A549 (cell line): ENCODE measurements around the gene ARHGEF1. TPM values are rescaled to one million over a fixed set of nuclear protein-coding genes. Genes with fewer than 3 reads are reported as not detected.
A peak's percentile ranks its signal among the peaks of the same experiment; 100 is the strongest.

Experiments
- ATAC-seq, 2 experiments: fragments of 200-7000 bp in 1 of 2; fragments of >200 bp in 1 of 2; cut with Nextera tagmentation in 1 of 2; cut with Tn5 transposase in 1 of 2; 3 replicates each; pipeline versions ENCODE4 v1.8.0 to v1.9.1; 2018 to 2020; ENCODE audit warnings: mild to moderate bottlenecking in 1 of 2, moderate library complexity in 1 of 2
- CTCF ChIA-PET: fragments of 300-600 bp; sonication (Branson Sonifier 250); formaldehyde crosslinking; extraction: SDS; loops from one replicate; lab custom pipeline; 2021; ENCODE audit warnings: antibody characterized with exemption, inconsistent platforms; lab: Yijun Ruan, JAX
- POLR2A ChIA-PET: fragments of 350-600 bp; formaldehyde crosslinking; extraction: SDS; loops from one replicate; lab custom pipeline; 2021; ENCODE audit warnings: antibody characterized with exemption, inconsistent platforms; lab: Yijun Ruan, JAX
- DNase-seq, 2 experiments: peaks; one replicate each; pipeline versions ENCODE4 v3.0.0 to v3.0.0-alpha.2; 2011 to 2016; ENCODE audit warnings: low read depth in 1 of 2, low spot score in 1 of 2
- FAIRE-seq: peaks from 2 replicates; lab custom pipeline; 2011; peaks lifted over from hg19 to GRCh38; lab: Jason Lieb, UNC
- H3K27ac ChIP-seq, 2 experiments: fragments of >200 bp; sonication (Bioruptor Twin); formaldehyde crosslinking; 3 replicates each; pipeline ENCODE4 v1.5.1; 2016 to 2017
- H3K4me1 ChIP-seq: fragments of >200 bp; sonication (Bioruptor Twin); formaldehyde crosslinking; 3 replicates; pipeline ENCODE4 v1.6.1; 2016
- H3K4me2 ChIP-seq: fragments of >200 bp; sonication (Bioruptor Twin); formaldehyde crosslinking; 3 replicates; pipeline ENCODE4 v1.6.1; 2016
- H3K4me3 ChIP-seq: fragments of >200 bp; sonication (Bioruptor Twin); formaldehyde crosslinking; 3 replicates; pipeline ENCODE4 v1.5.1; 2016
- H3K9me3 ChIP-seq: fragments of >200 bp; sonication (Bioruptor Twin); formaldehyde crosslinking; 3 replicates; pipeline ENCODE4 v1.6.1; 2016
- CHD4 ChIP-seq: fragments of 200-600 bp; sonication (generic); IDR thresholded peaks from 2 replicates; pipeline ENCODE4 v1.6.1; 2016; ENCODE audit warnings: antibody characterized with exemption, mild to moderate bottlenecking, borderline replicate concordance
- EHMT2 ChIP-seq: fragments of 200-600 bp; sonication (generic); IDR thresholded peaks from 2 replicates; pipeline ENCODE4 v1.6.1; 2016; ENCODE audit warnings: antibody characterized with exemption, low read depth, mild to moderate bottlenecking, moderate library complexity
- EP300 ChIP-seq, 2 experiments: fragments of >200 bp; sonication (Bioruptor Twin); formaldehyde crosslinking; IDR thresholded peaks; 2 replicates in 1 of 2; 3 replicates in 1 of 2; pipeline ENCODE4 v1.6.1; 2016 to 2017
- FOXS1 ChIP-seq: fragments of 250-450 bp; sonication (Bioruptor Pico); IDR thresholded peaks from 2 replicates; pipeline ENCODE4 v1.5.0; 2020; ENCODE audit warnings: mild to moderate bottlenecking, moderate library complexity
- HDAC2 ChIP-seq: fragments of 200-600 bp; sonication (generic); IDR thresholded peaks from 2 replicates; pipeline ENCODE4 v1.6.1; 2016
- HOXA7 ChIP-seq: fragments of 250-450 bp; sonication (Bioruptor Pico); IDR thresholded peaks from 2 replicates; pipeline ENCODE4 v1.5.0; 2020; ENCODE audit warnings: mild to moderate bottlenecking, moderate library complexity
- JUNB ChIP-seq: fragments of >200 bp; sonication (Bioruptor Twin); formaldehyde crosslinking; IDR thresholded peaks from 2 replicates; pipeline ENCODE4 v1.6.1; 2016
- KDM1A ChIP-seq: fragments of 200-600 bp; sonication (generic); IDR thresholded peaks from 2 replicates; pipeline ENCODE4 v1.6.1; 2016; ENCODE audit warnings: low read depth, mild to moderate bottlenecking
- KDM5A ChIP-seq: fragments of 200-600 bp; sonication (generic); IDR thresholded peaks from 2 replicates; pipeline ENCODE4 v1.6.1; 2016; ENCODE audit warnings: antibody characterized with exemption, mild to moderate bottlenecking
- MAZ ChIP-seq: fragments of 150-350 bp; IDR thresholded peaks from 2 replicates; pipeline ENCODE4 v1.6.1; 2014; ENCODE audit warnings: antibody characterized with exemption, low read depth, low read length, borderline replicate concordance
- NFE2L2 ChIP-seq: fragments of 150-350 bp; conservative IDR thresholded peaks from 2 replicates; pipeline ENCODE4 v1.6.1; 2014; ENCODE audit warnings: low read length
- NR3C1 ChIP-seq: fragments of >200 bp; sonication (Bioruptor Twin); formaldehyde crosslinking; IDR thresholded peaks from 3 replicates; pipeline ENCODE4 v1.6.1; 2017
- RAD21 ChIP-seq, 2 experiments: fragments of >200 bp in 1 of 2; sonication (Bioruptor Twin) in 1 of 2; formaldehyde crosslinking in 1 of 2; IDR thresholded peaks in 1 of 2; conservative IDR thresholded peaks in 1 of 2; 2 replicates in 1 of 2; 3 replicates in 1 of 2; pipeline ENCODE4 v1.6.1; 2012 to 2018; ENCODE audit warnings: inconsistent platforms in 1 of 2
- RFX5 ChIP-seq: fragments of 450-650 bp; IDR thresholded peaks from 2 replicates; pipeline ENCODE4 v1.7.1; 2014; ENCODE audit warnings: antibody characterized with exemption, mild to moderate bottlenecking, moderate library complexity
- SMC3 ChIP-seq: fragments of >200 bp; sonication (Bioruptor Twin); formaldehyde crosslinking; IDR thresholded peaks from 3 replicates; pipeline ENCODE4 v1.6.1; 2018; ENCODE audit warnings: inconsistent platforms
- TFCP2L1 ChIP-seq: fragments of 250-450 bp; sonication (Bioruptor Pico); IDR thresholded peaks from 2 replicates; pipeline ENCODE4 v1.5.0; 2021; ENCODE audit warnings: mild to moderate bottlenecking
- ZFP36 ChIP-seq: fragments of 450-650 bp; IDR thresholded peaks from 2 replicates; pipeline ENCODE4 v1.6.1; 2014; ENCODE audit warnings: borderline replicate concordance; ENCODE audit not compliant: partially characterized antibody
- ZSCAN20 ChIP-seq: fragments of 250-450 bp; sonication (Bioruptor Pico); IDR thresholded peaks from 2 replicates; pipeline ENCODE4 v1.8.0; 2022; ENCODE audit warnings: mild to moderate bottlenecking, moderate library complexity
- WGBS: methylation state at CpG from one replicate; pipeline ENCODE4 v1.1.6; 2017; ENCODE audit errors: missing lambda C conversion rate; 5-methylcytosine and 5-hydroxymethylcytosine counted together
- polyA plus RNA-seq, 4 experiments: library from polyadenylated mRNA; depleted of rRNA in 3 of 4; stranded (reverse); fragments of >200 nt; fragmentation: RNase III in 1 of 4; extraction: RNeasy Plus Mini Kit Qiagen cat#74134 plus additional on column Dnase treatment in 1 of 4; gene quantifications; 2 replicates in 3 of 4; 3 replicates in 1 of 4; pipeline ENCODE4 v1.2.3, GENCODE V29; 2011 to 2017
- TF ChIP-seq, protein P1 (sequence below): fragments of >200 bp; sonication (Bioruptor Twin); formaldehyde crosslinking; IDR thresholded peaks from 3 replicates; pipeline ENCODE4 v1.5.1; 2016
- TF ChIP-seq, protein P2 (sequence below): IDR thresholded peaks from 2 replicates; pipeline ENCODE4 v1.6.1; 2012

ARHGEF1 gene
- polyA plus RNA-seq, 2 of the 4 experiments (the other 2 are of a cell fraction): 38.0 to 84.2 TPM

DNA sequence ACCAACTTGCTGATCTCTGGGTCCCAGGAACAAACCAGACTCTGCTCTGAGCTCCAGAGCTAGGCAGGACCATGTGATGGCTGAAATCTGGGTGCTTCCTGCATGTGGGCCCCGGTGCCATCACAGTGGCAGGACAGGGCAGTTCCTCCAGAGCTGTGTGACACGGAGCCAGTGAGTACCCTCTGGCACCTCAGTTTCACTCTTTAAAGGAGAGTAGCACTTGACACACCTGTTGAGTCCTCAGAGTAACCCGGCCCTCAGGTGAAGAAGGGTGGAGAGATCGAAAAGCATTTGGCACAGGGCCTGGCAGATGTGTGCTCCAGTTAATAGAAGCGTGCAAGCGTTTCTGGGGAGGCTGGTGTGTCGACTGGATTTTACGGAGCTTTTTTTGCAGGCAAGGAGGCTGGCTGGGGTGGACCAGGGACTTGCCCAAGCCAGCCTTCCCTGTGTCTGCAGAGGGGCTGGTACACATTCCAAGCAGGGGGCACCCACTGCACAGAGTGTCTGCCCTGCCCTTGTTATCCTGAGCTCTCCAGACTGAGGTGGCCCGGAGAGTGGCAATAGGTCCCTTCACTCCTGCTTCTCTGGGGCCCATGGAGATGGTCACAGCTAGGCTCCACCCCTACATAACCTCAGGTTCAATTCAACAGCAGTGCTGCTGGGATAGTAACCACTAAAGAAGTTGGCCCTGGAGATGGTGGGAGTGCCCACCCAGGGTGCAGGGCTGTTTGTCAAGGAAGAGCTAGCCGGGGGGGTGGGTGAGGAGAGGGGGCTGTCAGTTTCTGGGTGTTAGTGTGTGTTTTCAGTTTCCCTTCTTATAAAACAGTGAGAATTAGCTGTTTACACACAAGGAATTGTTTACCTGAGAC lies 14.6 kb upstream of the ARHGEF1 start:
- 82% methylated on average over 10 of the region's 10 CpGs for WGBS
- DNase-seq (no peak), ATAC-seq (peak in 1 of 2 experiments; percentile 1; a peak in 3 of 6 replicates), FAIRE-seq (no peak)
- POLR2A ChIA-PET: interaction anchor here (0.6 to 1.8 kb wide), 4 partner anchors 8 to 96 kb away, joined by 3 to 25 read pairs (median 6); partner anchors contain the start of gene RPS19
- Histone ChIP-seq H3K4me1 (peaks cover 70% of the 10 kb centered on the region), H3K4me2 (peak overlapping the region; percentile 37; the same call in 2 of the 3 replicates), H3K4me3 (no peak overlapping the region), H3K27ac (peak overlapping the region in 1 of 2 experiments; percentile 21; a peak in 3 of 6 replicates), H3K9me3 (no peaks in the 10 kb centered on the region)
- TF ChIP-seq EHMT2: no peak
- TF ChIP-seq RFX5: no peak
- 0 out of 2 replicates have a peak, but pooled peaks have one; percentile 38 for TF ChIP-seq TFCP2L1 (CRISPR knock-in tag)
- no peak for TF ChIP-seq FOXS1 (CRISPR knock-in tag)
- TF ChIP-seq, protein P1, sequence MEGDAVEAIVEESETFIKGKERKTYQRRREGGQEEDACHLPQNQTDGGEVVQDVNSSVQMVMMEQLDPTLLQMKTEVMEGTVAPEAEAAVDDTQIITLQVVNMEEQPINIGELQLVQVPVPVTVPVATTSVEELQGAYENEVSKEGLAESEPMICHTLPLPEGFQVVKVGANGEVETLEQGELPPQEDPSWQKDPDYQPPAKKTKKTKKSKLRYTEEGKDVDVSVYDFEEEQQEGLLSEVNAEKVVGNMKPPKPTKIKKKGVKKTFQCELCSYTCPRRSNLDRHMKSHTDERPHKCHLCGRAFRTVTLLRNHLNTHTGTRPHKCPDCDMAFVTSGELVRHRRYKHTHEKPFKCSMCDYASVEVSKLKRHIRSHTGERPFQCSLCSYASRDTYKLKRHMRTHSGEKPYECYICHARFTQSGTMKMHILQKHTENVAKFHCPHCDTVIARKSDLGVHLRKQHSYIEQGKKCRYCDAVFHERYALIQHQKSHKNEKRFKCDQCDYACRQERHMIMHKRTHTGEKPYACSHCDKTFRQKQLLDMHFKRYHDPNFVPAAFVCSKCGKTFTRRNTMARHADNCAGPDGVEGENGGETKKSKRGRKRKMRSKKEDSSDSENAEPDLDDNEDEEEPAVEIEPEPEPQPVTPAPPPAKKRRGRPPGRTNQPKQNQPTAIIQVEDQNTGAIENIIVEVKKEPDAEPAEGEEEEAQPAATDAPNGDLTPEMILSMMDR: no peak
- TF ChIP-seq HOXA7 (CRISPR knock-in tag): peak; percentile 42; the same call in 1 of the 2 replicates
- no peak for TF ChIP-seq MAZ
- CTCF ChIA-PET: interaction anchor here (1.2 to 7.0 kb wide), 6 partner anchors 9 to 167 kb away, joined by 3 to 77 read pairs (median 6); partner anchors contain the start of gene RPS19

DNA sequence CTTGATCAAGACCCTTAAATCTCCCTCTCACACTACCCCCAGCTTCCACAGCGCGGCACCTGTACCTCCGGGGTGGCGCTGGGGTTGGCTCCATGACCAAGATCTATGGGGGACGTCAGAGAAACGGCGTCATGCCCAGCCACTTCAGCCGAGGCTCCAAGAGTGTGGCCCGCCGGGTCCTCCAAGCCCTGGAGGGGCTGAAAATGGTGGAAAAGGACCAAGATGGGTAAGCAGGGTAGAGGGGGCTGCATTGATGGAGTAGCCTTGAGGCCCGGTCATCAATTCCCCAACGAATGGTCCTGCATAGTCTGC lies 14.0 kb upstream of the ARHGEF1 start:
- no peak overlapping the region for H3K4me3 ChIP-seq
- ATAC-seq: no peak
- TF ChIP-seq RFX5 (no peak), NFE2L2 (no peak), KDM5A (no peak), JUNB (no peak), ZSCAN20 (CRISPR knock-in tag) (no peak), HDAC2 (no peak), EP300 (IDR thresholded peaks at IDR 0.05) (no peak), KDM1A (no peak), ZFP36 (no peak), NR3C1 (no peak), CHD4 (no peak), SMC3 (no peak), RAD21 (conservative IDR thresholded peaks at IDR 0.05 in 1 of 2, IDR thresholded peaks at IDR 0.05 in 1 of 2) (no peak)
- TF ChIP-seq, protein P2, sequence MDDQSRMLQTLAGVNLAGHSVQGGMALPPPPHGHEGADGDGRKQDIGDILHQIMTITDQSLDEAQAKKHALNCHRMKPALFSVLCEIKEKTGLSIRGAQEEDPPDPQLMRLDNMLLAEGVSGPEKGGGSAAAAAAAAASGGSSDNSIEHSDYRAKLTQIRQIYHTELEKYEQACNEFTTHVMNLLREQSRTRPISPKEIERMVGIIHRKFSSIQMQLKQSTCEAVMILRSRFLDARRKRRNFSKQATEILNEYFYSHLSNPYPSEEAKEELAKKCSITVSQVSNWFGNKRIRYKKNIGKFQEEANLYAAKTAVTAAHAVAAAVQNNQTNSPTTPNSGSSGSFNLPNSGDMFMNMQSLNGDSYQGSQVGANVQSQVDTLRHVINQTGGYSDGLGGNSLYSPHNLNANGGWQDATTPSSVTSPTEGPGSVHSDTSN: no peak
- TF ChIP-seq, all 56 proteins: peak for 0
- 92% methylated on average over 12 of the region's 12 CpGs for WGBS
- no peak overlapping the region for H3K27ac ChIP-seq
- no peaks in the 10 kb centered on the region for H3K9me3 ChIP-seq
- no peak overlapping the region for H3K4me2 ChIP-seq
- POLR2A ChIA-PET: interaction anchor here (0.6 to 1.8 kb wide), 4 partner anchors 9 to 96 kb away, joined by 3 to 25 read pairs (median 6); partner anchors contain the start of gene RPS19
- DNase-seq: no peak
- no peak for FAIRE-seq
- H3K4me1 ChIP-seq: peaks cover 64% of the 10 kb centered on the region
- CTCF ChIA-PET: interaction anchor here (1.3 to 7.0 kb wide), 3 partner anchors 9 to 166 kb away, joined by 6 to 77 read pairs (median 7); partner anchors contain the start of gene RPS19
